Measurements from ENCODE around the gene AFF3.
A peak's percentile ranks its signal among the peaks of the same experiment; 100 is the strongest.

Gene AFF3

GRCh38 chr2:99682275-99683060, 459.9 kb downstream of the AFF3 start:
- no peak overlapping the region for H3K4me3 ChIP-seq (ENCODE audit: low read depth, low read length)
- DNase-seq (ENCODE audit: low read depth) = peak; percentile 61
- TF ChIP-seq CTCF (conservative IDR thresholded peaks at IDR 0.05; ENCODE audit: low read depth, low read length) = no peak

- no peak overlapping the region for H3K4me3 ChIP-seq (ENCODE audit: low read depth, low read length)
- no peak for TF ChIP-seq CTCF (conservative IDR thresholded peaks at IDR 0.05; ENCODE audit: low read depth, low read length)
- peak; percentile 65 for DNase-seq (ENCODE audit: low read depth)
These were observed 461.4 kb downstream of the AFF3 start for GRCh38 chr2:99680946-99681345.

GRCh38 chr2:99679518-99679917, 462.9 kb downstream of the AFF3 start:
- DNase-seq (ENCODE audit: low read depth) = no peak
- TF ChIP-seq CTCF (conservative IDR thresholded peaks at IDR 0.05; ENCODE audit: low read depth, low read length) = no peak
- no peak overlapping the region for H3K4me3 ChIP-seq (ENCODE audit: low read depth, low read length)

- H3K4me3 ChIP-seq (ENCODE audit: low read depth, low read length) = no peak overlapping the region
- no peak for TF ChIP-seq CTCF (conservative IDR thresholded peaks at IDR 0.05; ENCODE audit: low read depth, low read length)
- DNase-seq (ENCODE audit: low read depth) = no peak
These were observed 463.8 kb downstream of the AFF3 start for GRCh38 chr2:99678625-99679024.

GRCh38 chr2:99677814-99678213, 464.6 kb downstream of the AFF3 start:
- TF ChIP-seq CTCF (conservative IDR thresholded peaks at IDR 0.05; ENCODE audit: low read depth, low read length) = no peak
- H3K4me3 ChIP-seq (ENCODE audit: low read depth, low read length) = no peak overlapping the region
- no peak for DNase-seq (ENCODE audit: low read depth)

GRCh38 chr2:99675130-99675661, 467.2 kb downstream of the AFF3 start:
- no peak for DNase-seq (ENCODE audit: low read depth)
- no peak overlapping the region for H3K4me3 ChIP-seq (ENCODE audit: low read depth, low read length)
- no peak for TF ChIP-seq CTCF (conservative IDR thresholded peaks at IDR 0.05; ENCODE audit: low read depth, low read length)

- no peak overlapping the region for H3K4me3 ChIP-seq (ENCODE audit: low read depth, low read length)
- DNase-seq (ENCODE audit: low read depth) = no peak
- no peak for TF ChIP-seq CTCF (conservative IDR thresholded peaks at IDR 0.05; ENCODE audit: low read depth, low read length)
These were observed 468.3 kb downstream of the AFF3 start for GRCh38 chr2:99674090-99674489.

Data from choroid plexus epithelial cell (primary cell).